ENCODE measurements around the gene STK11IP. TPM values are rescaled to one million over a fixed set of nuclear protein-coding genes. Genes with fewer than 3 reads are reported as not detected.

STK11IP gene
- total and polyA plus RNA-seq, 2 of the 4 experiments (the other 2 are of a cell fraction) = 14.5 to 19.7 TPM

GRCh38 chr2:219565130-219566080, 32.3 kb upstream of the STK11IP start (continued):
- TF ChIP-seq RCOR1 (IDR thresholded peaks at IDR 0.05; ENCODE audit: insufficient replicate concordance, low read length) = no peak

DNA sequence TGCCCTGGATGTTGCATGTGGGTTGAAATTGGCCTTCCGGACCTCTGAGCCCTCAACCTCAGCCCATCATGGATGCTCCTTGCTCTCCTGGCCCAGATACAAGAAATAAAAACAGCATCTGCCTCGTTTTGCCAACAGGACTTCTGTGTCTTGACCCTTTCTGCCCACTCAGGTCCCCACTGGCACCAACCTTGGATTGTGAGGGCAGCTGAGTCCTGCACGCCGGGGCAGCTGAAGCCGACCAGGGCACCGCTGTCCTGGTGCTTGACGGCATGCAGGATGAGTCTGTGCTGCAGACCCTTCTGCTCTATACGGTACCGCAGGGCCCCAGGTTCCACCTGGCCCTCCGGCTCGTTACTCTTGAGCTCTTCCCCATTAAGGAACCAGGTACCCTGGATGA, 31.0 kb upstream of the STK11IP start:
- Histone ChIP-seq H3K79me1 (ENCODE audit: low read depth in 1 of 2, low read length in 2 of 2) (peaks cover 9 to 18% of the 10 kb centered on the region in 2 experiments), H4K5ac (ENCODE audit: low read depth, low read length) (no peak overlapping the region), H2BK20ac (ENCODE audit: low read depth, low read length) (no peak overlapping the region), H3K14ac (replicated peaks; ENCODE audit: low read depth, low read length) (no peak overlapping the region), H3K27ac (ENCODE audit: insufficient read depth, low read length) (no peak overlapping the region), H3K36me3 (ENCODE audit: control insufficient read depth, insufficient read depth, low read length) (peaks cover 26% of the 10 kb centered on the region), H2BK120ac (ENCODE audit: low read depth, low read length) (no peak overlapping the region), H3K9ac (ENCODE audit: low read depth, low read length) (no peak overlapping the region), H2BK5ac (ENCODE audit: low read depth, low read length, poor library complexity, severe bottlenecking) (no peak overlapping the region), H3K4me2 (ENCODE audit: low read depth, low read length) (no peak overlapping the region), H2AK9ac (replicated peaks; ENCODE audit: low read depth, low read length, poor library complexity) (peak overlapping the region; percentile 68), H4K20me1 (ENCODE audit: insufficient read depth, low read length) (peaks cover 8% of the 10 kb centered on the region; the same call in 1 of the 2 replicates), H3K23ac (ENCODE audit: low read depth, low read length) (no peak overlapping the region), H3K56ac (ENCODE audit: extremely low read depth, insufficient read depth, low read length) (no peak overlapping the region), H2BK15ac (ENCODE audit: low read depth, low read length) (no peak overlapping the region), H4K91ac (ENCODE audit: insufficient read depth, low read depth, low read length) (no peak overlapping the region), H3K27me3 (ENCODE audit: control insufficient read depth, insufficient read depth, low read length) (no peaks in the 10 kb centered on the region), H3K4ac (ENCODE audit: low read depth, low read length) (no peak overlapping the region), H3K9me3 (ENCODE audit: control insufficient read depth, insufficient read depth, low read length) (no peaks in the 10 kb centered on the region), H2AFZ (replicated peaks; ENCODE audit: low read length, poor library complexity) (no peak overlapping the region), H3K4me3 (ENCODE audit: insufficient read depth, low read depth, low read length) (no peak overlapping the region), H3K9me1 (ENCODE audit: insufficient read depth, low read length) (peaks cover 6% of the 10 kb centered on the region; the same call in 1 of the 2 replicates), H3K18ac (ENCODE audit: low read depth, low read length) (no peak overlapping the region), H4K8ac (ENCODE audit: low read depth in 2 of 2, low read length in 2 of 2) (no peak overlapping the region), H3K4me1 (ENCODE audit: control insufficient read depth, insufficient read depth, low read length) (peaks cover 6% of the 10 kb centered on the region), H2AK5ac (ENCODE audit: low read depth, low read length) (no peak overlapping the region)
- WGBS, 2 experiments (ENCODE audit: extremely low coverage in 2 of 2, insufficient read length in 1 of 2) = 98% methylated on average over 7 of the region's 11 CpGs; no CpG with 5 or more reads in 1 of the 2 experiments
- no peak for DNase-seq
- in situ Hi-C loops (cut with MboI; ENCODE audit: low sequenced_read_pairs) = no loop called here
- dilution Hi-C loops (cut with HindIII; ENCODE audit: low sequenced_read_pairs, unreplicated experiment) = no loop called here
- ATAC-seq (ENCODE audit: low read depth) = no peak
- no TSS peak for BruUV-seq (replicated peaks)
- POLR2A ChIA-PET (ENCODE audit: unreplicated experiment) = no interaction called here
- TF ChIP-seq, protein P1, sequence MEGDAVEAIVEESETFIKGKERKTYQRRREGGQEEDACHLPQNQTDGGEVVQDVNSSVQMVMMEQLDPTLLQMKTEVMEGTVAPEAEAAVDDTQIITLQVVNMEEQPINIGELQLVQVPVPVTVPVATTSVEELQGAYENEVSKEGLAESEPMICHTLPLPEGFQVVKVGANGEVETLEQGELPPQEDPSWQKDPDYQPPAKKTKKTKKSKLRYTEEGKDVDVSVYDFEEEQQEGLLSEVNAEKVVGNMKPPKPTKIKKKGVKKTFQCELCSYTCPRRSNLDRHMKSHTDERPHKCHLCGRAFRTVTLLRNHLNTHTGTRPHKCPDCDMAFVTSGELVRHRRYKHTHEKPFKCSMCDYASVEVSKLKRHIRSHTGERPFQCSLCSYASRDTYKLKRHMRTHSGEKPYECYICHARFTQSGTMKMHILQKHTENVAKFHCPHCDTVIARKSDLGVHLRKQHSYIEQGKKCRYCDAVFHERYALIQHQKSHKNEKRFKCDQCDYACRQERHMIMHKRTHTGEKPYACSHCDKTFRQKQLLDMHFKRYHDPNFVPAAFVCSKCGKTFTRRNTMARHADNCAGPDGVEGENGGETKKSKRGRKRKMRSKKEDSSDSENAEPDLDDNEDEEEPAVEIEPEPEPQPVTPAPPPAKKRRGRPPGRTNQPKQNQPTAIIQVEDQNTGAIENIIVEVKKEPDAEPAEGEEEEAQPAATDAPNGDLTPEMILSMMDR (conservative IDR thresholded peaks at IDR 0.05; ENCODE audit: low read depth, low read length) = no peak
- no peak for TF ChIP-seq CEBPB (IDR thresholded peaks at IDR 0.05; ENCODE audit: low read depth, low read length)
- no peak for TF ChIP-seq BHLHE40 (IDR thresholded peaks at IDR 0.05; ENCODE audit: low read depth, low read length)
- no peak for TF ChIP-seq MAFK (IDR thresholded peaks at IDR 0.05; ENCODE audit: low read depth, low read length)
- no peak for TF ChIP-seq NFE2L2 (IDR thresholded peaks at IDR 0.05; ENCODE audit: low read depth, low read length)
- no peak for TF ChIP-seq RFX5 (IDR thresholded peaks at IDR 0.05; ENCODE audit: low read depth, low read length)
- no peak for TF ChIP-seq SMC3 (IDR thresholded peaks at IDR 0.05; ENCODE audit: low read depth, low read length)
- TF ChIP-seq RCOR1 (IDR thresholded peaks at IDR 0.05; ENCODE audit: insufficient replicate concordance, low read length) = no peak
- TF ChIP-seq, protein P2, sequence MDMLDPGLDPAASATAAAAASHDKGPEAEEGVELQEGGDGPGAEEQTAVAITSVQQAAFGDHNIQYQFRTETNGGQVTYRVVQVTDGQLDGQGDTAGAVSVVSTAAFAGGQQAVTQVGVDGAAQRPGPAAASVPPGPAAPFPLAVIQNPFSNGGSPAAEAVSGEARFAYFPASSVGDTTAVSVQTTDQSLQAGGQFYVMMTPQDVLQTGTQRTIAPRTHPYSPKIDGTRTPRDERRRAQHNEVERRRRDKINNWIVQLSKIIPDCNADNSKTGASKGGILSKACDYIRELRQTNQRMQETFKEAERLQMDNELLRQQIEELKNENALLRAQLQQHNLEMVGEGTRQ (IDR thresholded peaks at IDR 0.05; ENCODE audit: low read depth, low read length) = no peak
- TF ChIP-seq POLR2A (IDR thresholded peaks at IDR 0.05; ENCODE audit: low read depth, low read length) = no peak
- no peak for TF ChIP-seq MXI1 (IDR thresholded peaks at IDR 0.05; ENCODE audit: borderline replicate concordance, low read depth, low read length)
- CTCF ChIA-PET = no interaction called here
- intact Hi-C loops (cut with micrococcal nuclease) = no loop called here

Data from IMR-90 (cell line).